Measurements from ENCODE around the gene LZTS2.

Gene LZTS2

DNA sequence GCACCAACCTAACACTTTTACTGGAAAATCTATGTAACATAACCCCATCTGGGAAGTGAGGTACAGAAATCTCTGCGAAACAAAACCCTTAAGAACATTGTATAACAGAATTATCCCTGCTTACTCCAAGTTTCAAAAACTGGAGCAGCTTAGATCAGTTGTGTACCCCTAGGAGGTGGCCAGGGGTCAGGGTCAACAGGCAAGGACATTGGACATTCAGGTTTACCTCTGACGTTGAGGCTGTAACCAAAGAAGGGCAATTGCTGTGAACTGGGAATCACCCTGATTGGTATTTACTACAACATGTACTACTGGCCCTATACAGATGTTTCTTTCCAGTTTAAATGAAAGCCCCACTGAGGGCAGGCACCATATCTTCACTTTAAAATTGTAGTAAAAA lies 44.5 kb downstream of the LZTS2 start:
- no peak overlapping the region for H3K27ac ChIP-seq (replicated peaks)
- TF ChIP-seq GABPA (IDR thresholded peaks at IDR 0.05; ENCODE audit: low read depth) = no peak
- no peak for TF ChIP-seq SPI1 (IDR thresholded peaks at IDR 0.05; ENCODE audit: borderline replicate concordance, low read depth)
- no peak for TF ChIP-seq POLR2AphosphoS5 (IDR thresholded peaks at IDR 0.05; ENCODE audit: low read depth)
- TF ChIP-seq, protein P1, sequence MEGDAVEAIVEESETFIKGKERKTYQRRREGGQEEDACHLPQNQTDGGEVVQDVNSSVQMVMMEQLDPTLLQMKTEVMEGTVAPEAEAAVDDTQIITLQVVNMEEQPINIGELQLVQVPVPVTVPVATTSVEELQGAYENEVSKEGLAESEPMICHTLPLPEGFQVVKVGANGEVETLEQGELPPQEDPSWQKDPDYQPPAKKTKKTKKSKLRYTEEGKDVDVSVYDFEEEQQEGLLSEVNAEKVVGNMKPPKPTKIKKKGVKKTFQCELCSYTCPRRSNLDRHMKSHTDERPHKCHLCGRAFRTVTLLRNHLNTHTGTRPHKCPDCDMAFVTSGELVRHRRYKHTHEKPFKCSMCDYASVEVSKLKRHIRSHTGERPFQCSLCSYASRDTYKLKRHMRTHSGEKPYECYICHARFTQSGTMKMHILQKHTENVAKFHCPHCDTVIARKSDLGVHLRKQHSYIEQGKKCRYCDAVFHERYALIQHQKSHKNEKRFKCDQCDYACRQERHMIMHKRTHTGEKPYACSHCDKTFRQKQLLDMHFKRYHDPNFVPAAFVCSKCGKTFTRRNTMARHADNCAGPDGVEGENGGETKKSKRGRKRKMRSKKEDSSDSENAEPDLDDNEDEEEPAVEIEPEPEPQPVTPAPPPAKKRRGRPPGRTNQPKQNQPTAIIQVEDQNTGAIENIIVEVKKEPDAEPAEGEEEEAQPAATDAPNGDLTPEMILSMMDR (IDR thresholded peaks at IDR 0.05; ENCODE audit: insufficient read depth, low read length) = no peak
- TF ChIP-seq, protein P2, sequence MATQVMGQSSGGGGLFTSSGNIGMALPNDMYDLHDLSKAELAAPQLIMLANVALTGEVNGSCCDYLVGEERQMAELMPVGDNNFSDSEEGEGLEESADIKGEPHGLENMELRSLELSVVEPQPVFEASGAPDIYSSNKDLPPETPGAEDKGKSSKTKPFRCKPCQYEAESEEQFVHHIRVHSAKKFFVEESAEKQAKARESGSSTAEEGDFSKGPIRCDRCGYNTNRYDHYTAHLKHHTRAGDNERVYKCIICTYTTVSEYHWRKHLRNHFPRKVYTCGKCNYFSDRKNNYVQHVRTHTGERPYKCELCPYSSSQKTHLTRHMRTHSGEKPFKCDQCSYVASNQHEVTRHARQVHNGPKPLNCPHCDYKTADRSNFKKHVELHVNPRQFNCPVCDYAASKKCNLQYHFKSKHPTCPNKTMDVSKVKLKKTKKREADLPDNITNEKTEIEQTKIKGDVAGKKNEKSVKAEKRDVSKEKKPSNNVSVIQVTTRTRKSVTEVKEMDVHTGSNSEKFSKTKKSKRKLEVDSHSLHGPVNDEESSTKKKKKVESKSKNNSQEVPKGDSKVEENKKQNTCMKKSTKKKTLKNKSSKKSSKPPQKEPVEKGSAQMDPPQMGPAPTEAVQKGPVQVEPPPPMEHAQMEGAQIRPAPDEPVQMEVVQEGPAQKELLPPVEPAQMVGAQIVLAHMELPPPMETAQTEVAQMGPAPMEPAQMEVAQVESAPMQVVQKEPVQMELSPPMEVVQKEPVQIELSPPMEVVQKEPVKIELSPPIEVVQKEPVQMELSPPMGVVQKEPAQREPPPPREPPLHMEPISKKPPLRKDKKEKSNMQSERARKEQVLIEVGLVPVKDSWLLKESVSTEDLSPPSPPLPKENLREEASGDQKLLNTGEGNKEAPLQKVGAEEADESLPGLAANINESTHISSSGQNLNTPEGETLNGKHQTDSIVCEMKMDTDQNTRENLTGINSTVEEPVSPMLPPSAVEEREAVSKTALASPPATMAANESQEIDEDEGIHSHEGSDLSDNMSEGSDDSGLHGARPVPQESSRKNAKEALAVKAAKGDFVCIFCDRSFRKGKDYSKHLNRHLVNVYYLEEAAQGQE (IDR thresholded peaks at IDR 0.05; ENCODE audit: insufficient replicate concordance, low read depth) = no peak
- no peak overlapping the region for H3K4me3 ChIP-seq (replicated peaks; ENCODE audit: insufficient read depth, low read length)
- DNase-seq (ENCODE audit: low read depth in 1 of 2, low spot score in 1 of 2) = no peak
- no peaks in the 10 kb centered on the region for H3K27me3 ChIP-seq (ENCODE audit: insufficient read depth, poor library complexity, severe bottlenecking)

- TF ChIP-seq, protein P2 (IDR thresholded peaks at IDR 0.05; ENCODE audit: insufficient replicate concordance, low read depth) = no peak
- TF ChIP-seq, protein P1 (IDR thresholded peaks at IDR 0.05; ENCODE audit: insufficient read depth, low read length) = no peak
- TF ChIP-seq GABPA (IDR thresholded peaks at IDR 0.05; ENCODE audit: low read depth) (no peak), POLR2AphosphoS5 (IDR thresholded peaks at IDR 0.05; ENCODE audit: low read depth) (no peak)
- no peak overlapping the region for H3K27ac ChIP-seq (replicated peaks)
- H3K27me3 ChIP-seq (ENCODE audit: insufficient read depth, poor library complexity, severe bottlenecking) = peaks cover 2% of the 10 kb centered on the region
- H3K4me3 ChIP-seq (replicated peaks; ENCODE audit: insufficient read depth, low read length) = no peak overlapping the region
- DNase-seq (ENCODE audit: low read depth in 1 of 2, low spot score in 1 of 2) = no peak
These were observed 47.0 kb downstream of the LZTS2 start for GRCh38 chr10:101046332-101047238.

GRCh38 chr10:101047268-101047667 lies 47.7 kb downstream of the LZTS2 start:
- H3K27ac ChIP-seq (replicated peaks) = no peak overlapping the region
- no peak for DNase-seq (ENCODE audit: low read depth in 1 of 2, low spot score in 1 of 2)
- TF ChIP-seq SPI1 (IDR thresholded peaks at IDR 0.05; ENCODE audit: borderline replicate concordance, low read depth) = no peak
- TF ChIP-seq, protein P1 (IDR thresholded peaks at IDR 0.05; ENCODE audit: insufficient read depth, low read length) = no peak
- TF ChIP-seq GABPA (IDR thresholded peaks at IDR 0.05; ENCODE audit: low read depth) = no peak
- TF ChIP-seq, protein P2 (IDR thresholded peaks at IDR 0.05; ENCODE audit: insufficient replicate concordance, low read depth) = no peak
- TF ChIP-seq POLR2AphosphoS5 (IDR thresholded peaks at IDR 0.05; ENCODE audit: low read depth) = no peak
- H3K27me3 ChIP-seq (ENCODE audit: insufficient read depth, poor library complexity, severe bottlenecking) = peaks cover 2% of the 10 kb centered on the region
- no peak overlapping the region for H3K4me3 ChIP-seq (replicated peaks; ENCODE audit: insufficient read depth, low read length)
